OCI-LY7 (cell line): Measurements from ENCODE around the gene NDUFAF2. TPM values are rescaled to one million over a fixed set of nuclear protein-coding genes. Genes with fewer than 3 reads are reported as not detected.
"Not testable (repeated sequence)": the region's sequence is repeated elsewhere in the genome, so short reads cannot be mapped to it uniquely, and the experiment has no call there.

Experiments used
- BruUV-seq: library from RNA; stranded (reverse); fragments of 400-500 nt; replicated peaks from 2 replicates; lab custom pipeline; 2021; lab: Mats Ljungman, UMichigan
- CTCF ChIA-PET: fragments of 300-600 bp; sonication (Branson Sonifier 250); formaldehyde crosslinking; loops from one replicate; lab custom pipeline; 2022; ENCODE audit warnings: antibody characterized with exemption; ENCODE audit not compliant: unreplicated experiment; lab: Charles Lee
- POLR2A ChIA-PET: fragments of 300-600 bp; sonication (Branson Sonifier 250); formaldehyde crosslinking; loops from one replicate; lab custom pipeline; 2022; ENCODE audit warnings: antibody characterized with exemption; lab: Charles Lee
- DNase-seq: peaks from one replicate; pipeline ENCODE4 v3.0.0-alpha.2; 2015; ENCODE audit warnings: low spot score
- H2AFZ ChIP-seq: fragments of 200-600 bp; sonication (generic), shearing (Covaris generic); 2 replicates; pipeline ENCODE4 v1.6.1; 2014; ENCODE audit warnings: mild to moderate bottlenecking, antibody characterized with exemption, low read length, moderate library complexity
- H3K27ac ChIP-seq: fragments of 200-600 bp; sonication (generic); 2 replicates; pipeline ENCODE4 v1.5.1; 2014; ENCODE audit warnings: mixed run types, low read depth, mild to moderate bottlenecking, moderate library complexity, low read length, inconsistent platforms; ENCODE audit not compliant: poor library complexity, severe bottlenecking
- H3K36me3 ChIP-seq: fragments of 200-600 bp; sonication (generic); 2 replicates; pipeline ENCODE4 v1.6.1; 2014; ENCODE audit warnings: mild to moderate bottlenecking, antibody characterized with exemption, low read length, moderate library complexity, mixed read lengths; ENCODE audit not compliant: insufficient read depth
- H3K4me1 ChIP-seq: fragments of 200-600 bp; sonication (generic); 2 replicates; pipeline ENCODE4 v1.5.1; 2014; ENCODE audit warnings: mild to moderate bottlenecking, low read length; ENCODE audit not compliant: insufficient read depth, poor library complexity, severe bottlenecking
- H3K4me2 ChIP-seq: fragments of 200-600 bp; sonication (generic); 2 replicates; pipeline ENCODE4 v1.6.1; 2014; ENCODE audit warnings: mild to moderate bottlenecking, low read length
- H3K4me3 ChIP-seq: fragments of 200-600 bp; sonication (generic); 2 replicates; pipeline ENCODE4 v1.5.1; 2014; ENCODE audit warnings: mild to moderate bottlenecking, low read depth, low read length; ENCODE audit not compliant: poor library complexity, severe bottlenecking
- H3K79me2 ChIP-seq: fragments of 200-600 bp; sonication (generic); 2 replicates; pipeline ENCODE4 v1.6.1; 2016; ENCODE audit warnings: low read depth, mild to moderate bottlenecking, low read length, moderate library complexity, mixed read lengths; ENCODE audit not compliant: insufficient read depth
- H3K9me2 ChIP-seq: fragments of 200-600 bp; sonication (generic); 2 replicates; pipeline ENCODE4 v1.6.1; 2016; ENCODE audit warnings: mild to moderate bottlenecking, low read length, mixed read lengths; ENCODE audit not compliant: insufficient read depth
- H3K9me3 ChIP-seq: fragments of 200-600 bp; sonication (generic); 2 replicates; pipeline ENCODE4 v1.6.1; 2014; ENCODE audit warnings: mild to moderate bottlenecking, mixed run types, low read length, mixed read lengths
- H4K20me1 ChIP-seq: fragments of 200-600 bp; sonication (generic); 2 replicates; pipeline ENCODE4 v1.6.1; 2014; ENCODE audit warnings: mild to moderate bottlenecking, antibody characterized with exemption, low read length, moderate library complexity, mixed read lengths; ENCODE audit not compliant: insufficient read depth
- CTCF ChIP-seq: fragments of 200-600 bp; sonication (generic); conservative IDR thresholded peaks from 2 replicates; pipeline ENCODE4 v1.5.1; 2014; ENCODE audit warnings: mild to moderate bottlenecking, antibody characterized with exemption, low read length, moderate library complexity, mixed read lengths
- EZH2phosphoT487 ChIP-seq: fragments of 200-600 bp; sonication (generic); IDR thresholded peaks from 2 replicates; pipeline ENCODE4 v1.6.1; 2018; ENCODE audit warnings: low read depth, borderline replicate concordance, mild to moderate bottlenecking, mixed run types, antibody characterized with exemption, low read length, moderate library complexity, mixed read lengths
- intact Hi-C: fragments of 100-400 bp; cut with micrococcal nuclease; formaldehyde crosslinking; loops from one replicate; pipeline ENCODE4 v1.10.0; 2022; ENCODE audit not compliant: unreplicated experiment
- total RNA-seq, 2 experiments: library from RNA; depleted of rRNA in 1 of 2; stranded (reverse); fragments of >200 nt in 1 of 2; shearing (Covaris generic) in 1 of 2; gene quantifications; 2 replicates each; pipeline ENCODE4 v1.2.3, GENCODE V29; 2014 to 2022

NDUFAF2 gene
- total RNA-seq, 2 experiments from 2014 or later = 20.8 to 36.8 TPM

GRCh38 chr5:60977956-60978737, 33.1 kb downstream of the NDUFAF2 start:
- Histone ChIP-seq H3K36me3 (no peaks in the 10 kb centered on the region), H3K4me3 (no peak overlapping the region), H3K4me2 (no peak overlapping the region), H3K27ac (no peak overlapping the region), H3K9me3 (no peaks in the 10 kb centered on the region; the same call in 1 of the 2 replicates), H4K20me1 (no peaks in the 10 kb centered on the region), H3K9me2 (no peaks in the 10 kb centered on the region; the same call in 1 of the 2 replicates), H2AFZ (no peak overlapping the region), H3K79me2 (no peaks in the 10 kb centered on the region), H3K4me1 (no peaks in the 10 kb centered on the region)
- BruUV-seq = no TSS peak
- ChIA-PET POLR2A (interaction anchor here (1.3 kb wide), 1 partner anchor 43 kb away, joined by 9 read pairs; no protein-coding TSS in a partner anchor), CTCF (no interaction called here)
- no peak for TF ChIP-seq CTCF
- no peak for TF ChIP-seq EZH2phosphoT487
- intact Hi-C loops = no loop called here
- DNase-seq = no peak

- Histone ChIP-seq H4K20me1 (no peaks in the 10 kb centered on the region), H2AFZ (no peak overlapping the region), H3K36me3 (no peaks in the 10 kb centered on the region), H3K4me3 (no peak overlapping the region), H3K79me2 (no peaks in the 10 kb centered on the region), H3K4me1 (no peaks in the 10 kb centered on the region), H3K27ac (no peak overlapping the region), H3K4me2 (no peak overlapping the region), H3K9me2 (no peaks in the 10 kb centered on the region; the same call in 1 of the 2 replicates), H3K9me3 (no peaks in the 10 kb centered on the region; the same call in 1 of the 2 replicates)
- TF ChIP-seq EZH2phosphoT487 (no peak), CTCF (no peak)
- no TSS peak for BruUV-seq
- DNase-seq = no peak
- ChIA-PET POLR2A (no interaction called here), CTCF (no interaction called here)
- intact Hi-C loops = no loop called here
These were observed 34.0 kb downstream of the NDUFAF2 start for GRCh38 chr5:60978968-60979367.

- Histone ChIP-seq H2AFZ (no peak overlapping the region), H3K4me1 (no peaks in the 10 kb centered on the region), H3K4me2 (no peak overlapping the region), H3K9me3 (no peaks in the 10 kb centered on the region; the same call in 1 of the 2 replicates), H3K36me3 (no peaks in the 10 kb centered on the region), H4K20me1 (no peaks in the 10 kb centered on the region), H3K27ac (no peak overlapping the region), H3K4me3 (no peak overlapping the region), H3K79me2 (no peaks in the 10 kb centered on the region), H3K9me2 (no peaks in the 10 kb centered on the region)
- ChIA-PET POLR2A (interaction anchor here (0.6 kb wide), 1 partner anchor 207 kb away, joined by 3 read pairs; no protein-coding TSS in a partner anchor), CTCF (no interaction called here)
- DNase-seq = no peak
- BruUV-seq = no TSS peak
- TF ChIP-seq CTCF = no peak
- TF ChIP-seq EZH2phosphoT487 = no peak
- intact Hi-C loops = no loop called here
These were observed 35.5 kb downstream of the NDUFAF2 start for GRCh38 chr5:60980511-60980910.

GRCh38 chr5:60982127-60982526, 37.1 kb downstream of the NDUFAF2 start:
- DNase-seq, CTCF ChIA-PET, H2AFZ ChIP-seq, H3K4me1 ChIP-seq, H3K27ac ChIP-seq, BruUV-seq, H3K36me3 ChIP-seq, H3K9me2 ChIP-seq, H3K4me2 ChIP-seq, H3K79me2 ChIP-seq, H3K9me3 ChIP-seq, intact Hi-C loops, H4K20me1 ChIP-seq, H3K4me3 ChIP-seq, POLR2A ChIA-PET: not testable (repeated sequence)
